Right ventricle myocardium inferior (tissue), 1 donor: Measurements from ENCODE around the gene ZNF235. TPM values are rescaled to one million over a fixed set of nuclear protein-coding genes. Genes with fewer than 3 reads are reported as not detected.
"Not testable (repeated sequence)": the region's sequence is repeated elsewhere in the genome, so short reads cannot be mapped to it uniquely, and the experiment has no call there.

Experiments
- ATAC-seq: fragments of 200-7000 bp; cut with Tn5 transposase; one replicate; pipeline ENCODE4 v1.9.1; 2020; ENCODE audit warnings: mild to moderate bottlenecking, moderate library complexity
- DNase-seq: peaks from one replicate; pipeline ENCODE4 v3.0.0; 2021; ENCODE audit errors: missing footprints
- intact Hi-C: fragments of 100-400 bp; cut with DNase I; formaldehyde crosslinking; loops from one replicate; pipeline ENCODE4 v1.11.0; 2022
- long read RNA-seq: library from polyadenylated mRNA; unstranded; transcript quantifications from one replicate; pipeline ENCODE4 v2.0.0, GENCODE V29; 2021
- total RNA-seq: library from RNA; stranded (reverse); fragmentation: NEBNext Ultra II Directional; extraction: Animal tissue kit (Norgen Biotek cat#: 25700); gene quantifications from one replicate; pipeline ENCODE4 v1.2.1, GENCODE V29; 2021
- donor health status: DM: no; HTN: yes; CAD: no; lungs with severe emphysema.

Gene ZNF235
- total RNA-seq, result 4.2 TPM
- long read RNA-seq, partial matches to known transcripts, result 0 of 3 reads
- long read RNA-seq, other reads (novel, unspliced or antisense), result 0 of 3 reads

GRCh38 chr19:44304659-44305193 is at the start of gene ZNF235:
Gene ZNF235, minus strand, starts transcription at chr19:44305025. Its CDS starts 1,621 bp downstream, at chr19:44303404.
- ATAC-seq, result peak; percentile 100
- intact Hi-C loops, result loop anchor here (5.0 to 10.0 kb wide), 4 partner anchors 53 to 190 kb away; partner anchors contain the start of genes ZNF112, ZNF225, ZNF226 and ZNF227
- peak; percentile 92 for DNase-seq

GRCh38 chr19:44346556-44346955 is 41.7 kb upstream of the ZNF235 start:
- ATAC-seq (no peak), DNase-seq (no peak)
- intact Hi-C loops, result no loop called here

- DNase-seq (no peak), ATAC-seq (peak; percentile 20)
Observed at GRCh38 chr19:44345959-44346358, 41.1 kb upstream of the ZNF235 start.

GRCh38 chr19:44344255-44344654 is 39.4 kb upstream of the ZNF235 start:
- intact Hi-C loops, result no loop called here

More at GRCh38 chr19:44345959-44346358, 41.1 kb upstream of the ZNF235 start:
- intact Hi-C loops, result no loop called here

GRCh38 chr19:44341794-44342193 is 37.0 kb upstream of the ZNF235 start:
- ATAC-seq, result no peak

More at GRCh38 chr19:44344255-44344654, 39.4 kb upstream of the ZNF235 start:
- DNase-seq (no peak), ATAC-seq (no peak)

GRCh38 chr19:44334639-44335038 is 29.8 kb upstream of the ZNF235 start:
- ATAC-seq, DNase-seq, intact Hi-C loops: not testable (repeated sequence)

More at GRCh38 chr19:44341794-44342193, 37.0 kb upstream of the ZNF235 start:
- DNase-seq, result no peak
- intact Hi-C loops, result no loop called here

GRCh38 chr19:44332145-44332544 is 27.3 kb upstream of the ZNF235 start:
- no peak for DNase-seq
- no peak for ATAC-seq
- intact Hi-C loops, result no loop called here

GRCh38 chr19:44315883-44316282 is 11.1 kb upstream of the ZNF235 start:
- DNase-seq, result no peak
- ATAC-seq, result no peak
- intact Hi-C loops, result no loop called here

GRCh38 chr19:44313231-44313630 is 8.4 kb upstream of the ZNF235 start:
- intact Hi-C loops, result no loop called here
- ATAC-seq (no peak), DNase-seq (no peak)

GRCh38 chr19:44308011-44308410 is 3.2 kb upstream of the ZNF235 start:
- intact Hi-C loops, result loop anchor here (5.0 to 10.0 kb wide), 3 partner anchors 49 to 193 kb away; partner anchors contain the start of genes ZNF112, ZNF225 and ZNF226

GRCh38 chr19:44306283-44306682 is 1.5 kb upstream of the ZNF235 start:
- ATAC-seq, result no peak
- intact Hi-C loops, result loop anchor here (5.0 to 10.0 kb wide), 3 partner anchors 51 to 191 kb away; partner anchors contain the start of genes ZNF112, ZNF225 and ZNF226
- DNase-seq, result no peak

More at GRCh38 chr19:44308011-44308410, 3.2 kb upstream of the ZNF235 start:
- DNase-seq (no peak), ATAC-seq (no peak)

GRCh38 chr19:44305457-44305856 is 632 bp upstream of the ZNF235 start:
- ATAC-seq (no peak), DNase-seq (no peak)
- intact Hi-C loops, result loop anchor here (5.0 to 10.0 kb wide), 3 partner anchors 52 to 191 kb away; partner anchors contain the start of genes ZNF112, ZNF225 and ZNF226

GRCh38 chr19:44303976-44304568 is 753 bp downstream of the ZNF235 start:
- intact Hi-C loops, result loop anchor here (5.0 to 10.0 kb wide), 2 partner anchors 92 to 189 kb away; partner anchors contain the start of genes ZNF225 and ZNF227
- ATAC-seq (no peak), DNase-seq (no peak)

- ATAC-seq (no peak), DNase-seq (no peak)
- intact Hi-C loops, result loop anchor here (5.0 to 10.0 kb wide), 2 partner anchors 91 to 189 kb away; partner anchors contain the start of genes ZNF225 and ZNF227
Observed at GRCh38 chr19:44303320-44303719, 1.5 kb downstream of the ZNF235 start.

GRCh38 chr19:44284968-44285367 is 19.9 kb downstream of the ZNF235 start:
- ATAC-seq, result no peak
- no peak for DNase-seq
- intact Hi-C loops, result no loop called here

- no peak for DNase-seq
- ATAC-seq, result no peak
- intact Hi-C loops, result no loop called here
Observed at GRCh38 chr19:44282846-44283245, 22.0 kb downstream of the ZNF235 start.

- ATAC-seq (no peak), DNase-seq (no peak)
- intact Hi-C loops, result no loop called here
Observed at GRCh38 chr19:44280916-44281315, 23.9 kb downstream of the ZNF235 start.

GRCh38 chr19:44278181-44278690 is 26.6 kb downstream of the ZNF235 start:
- intact Hi-C loops, result no loop called here
- DNase-seq (no peak), ATAC-seq (no peak)

- intact Hi-C loops, result no loop called here
- no peak for ATAC-seq
- DNase-seq, result no peak
Observed at GRCh38 chr19:44277331-44277730, 27.5 kb downstream of the ZNF235 start.
